ENCODE measurements around the gene KLHL15. TPM values are rescaled to one million over a fixed set of nuclear protein-coding genes. Genes with fewer than 3 reads are reported as not detected.
"Not testable (repeated sequence)": the region's sequence is repeated elsewhere in the genome, so short reads cannot be mapped to it uniquely, and the experiment has no call there.

The KLHL15 gene
- polyA plus RNA-seq (2011; rRNA removed) (2.7 and 5.2 TPM in 2 replicates), polyA minus RNA-seq (2011; rRNA and poly(A)+ RNA removed) (4.3 and 5.2 TPM in 2 replicates)

GRCh38 chrX:24027086-24027485, at the start of gene KLHL15:
Gene KLHL15 (minus strand): TSS chrX:24027186. CDS start chrX:24006693, 20,493 bp downstream.
- DNase-seq (ENCODE audit: low read depth) = no peak
- Histone ChIP-seq H3K36me3 (ENCODE audit: control insufficient read depth, insufficient read depth, low read length) (no peaks in the 10 kb centered on the region), H3K27me3 (ENCODE audit: control insufficient read depth, insufficient read depth, low read length) (no peaks in the 10 kb centered on the region), H3K4me3 (ENCODE audit: low read depth, low read length) (peak within 1 kb of the TSS; percentile 52)
- ChIA-PET POLR2A (no interaction called here), CTCF (no interaction called here)
- TF ChIP-seq CTCF (IDR thresholded peaks at IDR 0.05; ENCODE audit: insufficient read depth, low read depth, low read length) = no peak

GRCh38 chrX:24069877-24070276, 42.9 kb upstream of the KLHL15 start:
- ChIA-PET CTCF (no interaction called here), POLR2A (no interaction called here)

GRCh38 chrX:24063488-24063887, 36.5 kb upstream of the KLHL15 start:
- H3K4me3 ChIP-seq (ENCODE audit: low read depth, low read length) = no peak overlapping the region
- ChIA-PET POLR2A (no interaction called here), CTCF (no interaction called here)
- TF ChIP-seq CTCF (IDR thresholded peaks at IDR 0.05; ENCODE audit: insufficient read depth, low read depth, low read length) = no peak
- no peaks in the 10 kb centered on the region for H3K27me3 ChIP-seq (ENCODE audit: control insufficient read depth, insufficient read depth, low read length)
- no peak for DNase-seq (ENCODE audit: low read depth)
- H3K36me3 ChIP-seq (ENCODE audit: control insufficient read depth, insufficient read depth, low read length) = peaks cover 2% of the 10 kb centered on the region; the same call in 1 of the 2 replicates

More at GRCh38 chrX:24069877-24070276, 42.9 kb upstream of the KLHL15 start:
- TF ChIP-seq CTCF (IDR thresholded peaks at IDR 0.05; ENCODE audit: insufficient read depth, low read depth, low read length) = no peak
- no peak overlapping the region for H3K4me3 ChIP-seq (ENCODE audit: low read depth, low read length)
- H3K27me3 ChIP-seq (ENCODE audit: control insufficient read depth, insufficient read depth, low read length) = no peaks in the 10 kb centered on the region
- DNase-seq (ENCODE audit: low read depth) = no peak
- H3K36me3 ChIP-seq (ENCODE audit: control insufficient read depth, insufficient read depth, low read length) = no peaks in the 10 kb centered on the region; the same call in 1 of the 2 replicates

GRCh38 chrX:24055043-24055356, 28.0 kb upstream of the KLHL15 start:
- no peak for DNase-seq (ENCODE audit: low read depth)
- CTCF ChIA-PET = interaction anchor here (0.7 to 1.9 kb wide), 5 partner anchors 20 to 361 kb away, joined by 3 to 11 read pairs (median 5); partner anchors contain the start of gene CXorf58
- H3K36me3 ChIP-seq (ENCODE audit: control insufficient read depth, insufficient read depth, low read length) = no peaks in the 10 kb centered on the region
- H3K27me3 ChIP-seq (ENCODE audit: control insufficient read depth, insufficient read depth, low read length) = no peaks in the 10 kb centered on the region
- TF ChIP-seq CTCF (IDR thresholded peaks at IDR 0.05; ENCODE audit: insufficient read depth, low read depth, low read length) = no peak
- POLR2A ChIA-PET = interaction anchor here (1.0 kb wide), 1 partner anchor 30 kb away, joined by 3 read pairs; no protein-coding TSS in a partner anchor
- H3K4me3 ChIP-seq (ENCODE audit: low read depth, low read length) = peak overlapping the region; percentile 95; the same call in 1 of the 2 replicates

GRCh38 chrX:24054182-24055042, 27.4 kb upstream of the KLHL15 start, which contains the start of gene EIF2S3:
Gene EIF2S3 (plus strand): TSS chrX:24054956. CDS start chrX:24054969, 13 bp downstream.
- peak; percentile 64 for TF ChIP-seq CTCF (IDR thresholded peaks at IDR 0.05; ENCODE audit: insufficient read depth, low read depth, low read length)
- ChIA-PET CTCF (interaction anchor here (0.5 to 1.9 kb wide), 11 partner anchors 10 to 360 kb away, joined by 3 to 11 read pairs (median 3); partner anchors contain the start of gene CXorf58), POLR2A (interaction anchor here (0.6 to 1.0 kb wide), 3 partner anchors 18 to 32 kb away, joined by 3 to 7 read pairs (median 3); no protein-coding TSS in a partner anchor)
- Histone ChIP-seq H3K36me3 (ENCODE audit: control insufficient read depth, insufficient read depth, low read length) (no peaks in the 10 kb centered on the region), H3K4me3 (ENCODE audit: low read depth, low read length) (peak within 1 kb of the TSS; percentile 95; the same call in 1 of the 2 replicates), H3K27me3 (ENCODE audit: control insufficient read depth, insufficient read depth, low read length) (no peaks in the 10 kb centered on the region)
- DNase-seq (ENCODE audit: low read depth) = peak; percentile 82

GRCh38 chrX:24050522-24051318, 23.7 kb upstream of the KLHL15 start:
- H3K4me3 ChIP-seq (ENCODE audit: low read depth, low read length); CTCF ChIA-PET; POLR2A ChIA-PET; DNase-seq (ENCODE audit: low read depth); H3K36me3 ChIP-seq (ENCODE audit: control insufficient read depth, insufficient read depth, low read length); H3K27me3 ChIP-seq (ENCODE audit: control insufficient read depth, insufficient read depth, low read length): not testable (repeated sequence)

- DNase-seq (ENCODE audit: low read depth); POLR2A ChIA-PET; CTCF ChIA-PET: not testable (repeated sequence)
Observed at GRCh38 chrX:24049643-24050042, 22.7 kb upstream of the KLHL15 start.

More at GRCh38 chrX:24049643-24050042, 22.7 kb upstream of the KLHL15 start:
- not testable (repeated sequence) for H3K27me3 ChIP-seq (ENCODE audit: control insufficient read depth, insufficient read depth, low read length); H3K36me3 ChIP-seq (ENCODE audit: control insufficient read depth, insufficient read depth, low read length); H3K4me3 ChIP-seq (ENCODE audit: low read depth, low read length)
